Activated CD4-positive, alpha-beta T cell treated with anti-CD3 and anti-CD28 coated beads, Interleukin-2, Interleukin-6, amounts not matched to agents 100 ng/mL and 50 ng/mL, durations not matched to agents 16 hours and 8 hours (primary cell): ENCODE measurements around the gene OR2J2.
"Not testable (repeated sequence)": the region's sequence is repeated elsewhere in the genome, so short reads cannot be mapped to it uniquely, and the experiment has no call there.

ENCODE experiments used
- DNase-seq: peaks from one replicate; pipeline ENCODE4 v3.0.0-alpha.2; 2020

Gene OR2J2

GRCh38 chr6:29170607-29171006 lies at the start of gene OR2J2:
OR2J2 (plus strand) TSS chr6:29170907; CDS start chr6:29173636, 2,729 bp downstream.
- DNase-seq = not testable (repeated sequence)

GRCh38 chr6:29129326-29130012 lies 41.2 kb upstream of the OR2J2 start:
- no peak for DNase-seq

- no peak for DNase-seq
Observed at GRCh38 chr6:29130644-29131043, 40.1 kb upstream of the OR2J2 start.

GRCh38 chr6:29131691-29132090 lies 39.0 kb upstream of the OR2J2 start:
- no peak for DNase-seq

- no peak for DNase-seq
Observed at GRCh38 chr6:29137724-29138123, 33.0 kb upstream of the OR2J2 start.

GRCh38 chr6:29141606-29142005 lies 29.1 kb upstream of the OR2J2 start:
- no peak for DNase-seq

- DNase-seq = no peak
Observed at GRCh38 chr6:29142309-29142708, 28.4 kb upstream of the OR2J2 start.

- no peak for DNase-seq
Observed at GRCh38 chr6:29146179-29146578, 24.5 kb upstream of the OR2J2 start.

- no peak for DNase-seq
Observed at GRCh38 chr6:29147074-29147473, 23.6 kb upstream of the OR2J2 start.

- not testable (repeated sequence) for DNase-seq
Observed at GRCh38 chr6:29149444-29149843, 21.3 kb upstream of the OR2J2 start.

GRCh38 chr6:29153083-29153482 lies 17.6 kb upstream of the OR2J2 start:
- no peak for DNase-seq

- not testable (repeated sequence) for DNase-seq
Observed at GRCh38 chr6:29155182-29155581, 15.5 kb upstream of the OR2J2 start.

GRCh38 chr6:29159922-29160321 lies 10.8 kb upstream of the OR2J2 start:
- DNase-seq = not testable (repeated sequence)

- DNase-seq = not testable (repeated sequence)
Observed at GRCh38 chr6:29165571-29165970, 5.1 kb upstream of the OR2J2 start.

- DNase-seq = no peak
Observed at GRCh38 chr6:29171736-29172135, 1.0 kb downstream of the OR2J2 start.

- no peak for DNase-seq
Observed at GRCh38 chr6:29183594-29183993, 12.9 kb downstream of the OR2J2 start.

GRCh38 chr6:29188659-29189058 lies 18.0 kb downstream of the OR2J2 start:
- not testable (repeated sequence) for DNase-seq

- DNase-seq = no peak
Observed at GRCh38 chr6:29200767-29201662, 30.3 kb downstream of the OR2J2 start.

GRCh38 chr6:29201966-29202365 lies 31.3 kb downstream of the OR2J2 start:
- no peak for DNase-seq

- no peak for DNase-seq
Observed at GRCh38 chr6:29211488-29211887, 40.8 kb downstream of the OR2J2 start.

GRCh38 chr6:29216528-29216927 lies 45.8 kb downstream of the OR2J2 start:
- no peak for DNase-seq

GRCh38 chr6:29217242-29217641 lies 46.5 kb downstream of the OR2J2 start:
- DNase-seq = not testable (repeated sequence)

- not testable (repeated sequence) for DNase-seq
Observed at GRCh38 chr6:29218056-29218455, 47.3 kb downstream of the OR2J2 start.
